ENCODE measurements around the gene NT5C1A.
A peak's percentile ranks its signal among the peaks of the same experiment; 100 is the strongest.

Gene NT5C1A

GRCh38 chr1:39633422-39633821 lies 38.5 kb downstream of the NT5C1A start:
- DNase-seq: no peak

- DNase-seq: no peak
Measured at GRCh38 chr1:39632682-39633417, 39.1 kb downstream of the NT5C1A start.

GRCh38 chr1:39632323-39632681 lies 39.6 kb downstream of the NT5C1A start:
- DNase-seq: no peak

GRCh38 chr1:39631361-39632322 lies 40.3 kb downstream of the NT5C1A start:
- DNase-seq: no peak

GRCh38 chr1:39628807-39629350 lies 43.0 kb downstream of the NT5C1A start:
- DNase-seq: no peak

GRCh38 chr1:39626646-39627045 lies 45.3 kb downstream of the NT5C1A start:
- no peak for DNase-seq

GRCh38 chr1:39625462-39626273 lies 46.2 kb downstream of the NT5C1A start:
- DNase-seq: no peak

GRCh38 chr1:39625009-39625408 lies 46.9 kb downstream of the NT5C1A start:
- DNase-seq: no peak

- no peak for DNase-seq
Measured at GRCh38 chr1:39623053-39623452, 48.9 kb downstream of the NT5C1A start.

GRCh38 chr1:39622427-39622826 lies 49.5 kb downstream of the NT5C1A start:
- DNase-seq: no peak

- DNase-seq: no peak
Measured at GRCh38 chr1:39620659-39621165, 51.2 kb downstream of the NT5C1A start.

GRCh38 chr1:39617488-39618049 lies 54.3 kb downstream of the NT5C1A start:
- no peak for DNase-seq

GRCh38 chr1:39615086-39615673 lies 56.7 kb downstream of the NT5C1A start:
- no peak for DNase-seq

GRCh38 chr1:39614488-39614887 lies 57.4 kb downstream of the NT5C1A start:
- DNase-seq: no peak

GRCh38 chr1:39613250-39613649 lies 58.7 kb downstream of the NT5C1A start:
- DNase-seq: no peak

- peak; percentile 87 to 88 for DNase-seq
Measured at GRCh38 chr1:39609618-39610331, 62.1 kb downstream of the NT5C1A start.
